OCI-LY1 (cell line): ENCODE measurements around the gene SLC1A2.

Experiments
- H2AFZ ChIP-seq: fragments of 200-600 bp; sonication (generic), shearing (Covaris generic); 2 replicates; pipeline ENCODE4 v1.6.0; 2014; ENCODE audit warnings: antibody characterized with exemption, mild to moderate bottlenecking, low read length
- H3F3A ChIP-seq: fragments of 200-600 bp; sonication (generic), shearing (Covaris generic); 2 replicates; pipeline ENCODE4 v1.6.0; 2014; ENCODE audit warnings: mild to moderate bottlenecking, antibody characterized with exemption, low read length, moderate library complexity; ENCODE audit not compliant: insufficient read depth
- H3K27ac ChIP-seq: fragments of 200-600 bp; sonication (generic); 2 replicates; pipeline ENCODE4 v1.5.1; 2014; ENCODE audit warnings: low read length, mixed run types, mild to moderate bottlenecking, low read depth; ENCODE audit not compliant: poor library complexity, severe bottlenecking
- H3K27me3 ChIP-seq: fragments of 200-600 bp; sonication (generic); 2 replicates; pipeline ENCODE4 v1.6.0; 2014; ENCODE audit warnings: antibody characterized with exemption, mild to moderate bottlenecking, low read length, moderate library complexity; ENCODE audit not compliant: insufficient read depth
- H3K36me3 ChIP-seq: fragments of 200-600 bp; sonication (generic); 2 replicates; pipeline ENCODE4 v1.6.1; 2014; ENCODE audit warnings: mild to moderate bottlenecking, antibody characterized with exemption, low read length, moderate library complexity, mixed read lengths; ENCODE audit not compliant: insufficient read depth
- H3K4me1 ChIP-seq: fragments of 200-600 bp; sonication (generic); 2 replicates; pipeline ENCODE4 v1.5.1; 2014; ENCODE audit warnings: mild to moderate bottlenecking, low read length, moderate library complexity; ENCODE audit not compliant: insufficient read depth, severe bottlenecking
- H3K4me2 ChIP-seq: fragments of 200-600 bp; sonication (generic), shearing (Covaris generic); 2 replicates; pipeline ENCODE4 v1.6.1; 2014; ENCODE audit warnings: low read length
- H3K4me3 ChIP-seq: fragments of 200-600 bp; sonication (generic); 2 replicates; pipeline ENCODE4 v1.5.1; 2014; ENCODE audit warnings: low read length, low read depth, mild to moderate bottlenecking, mixed read lengths; ENCODE audit not compliant: poor library complexity, severe bottlenecking
- H3K79me2 ChIP-seq: fragments of 200-600 bp; shearing (Covaris generic); 2 replicates; pipeline ENCODE4 v1.6.1; 2016; ENCODE audit warnings: mixed run types, low read length, mixed read lengths; ENCODE audit not compliant: insufficient read depth
- H3K9ac ChIP-seq: fragments of 200-600 bp; sonication (generic), shearing (Covaris generic); 2 replicates; pipeline ENCODE4 v1.6.1; 2014; ENCODE audit warnings: mild to moderate bottlenecking, low read length, mixed read lengths
- H3K9me2 ChIP-seq: fragments of 200-600 bp; sonication (generic), shearing (Covaris generic); 2 replicates; pipeline ENCODE4 v1.6.1; 2014; ENCODE audit warnings: low read depth, mild to moderate bottlenecking, low read length, mixed read lengths
- H3K9me3 ChIP-seq: fragments of 200-600 bp; shearing (Covaris generic); 2 replicates; pipeline ENCODE4 v1.6.1; 2014; ENCODE audit warnings: low read length, mixed read lengths
- H4K20me1 ChIP-seq: fragments of 200-600 bp; sonication (generic), shearing (Covaris generic); 2 replicates; pipeline ENCODE4 v1.6.0; 2016; ENCODE audit warnings: mild to moderate bottlenecking, low read length; ENCODE audit not compliant: insufficient read depth
- EZH2 ChIP-seq: fragments of 200-600 bp; sonication (generic), shearing (Covaris generic); IDR thresholded peaks from 2 replicates; pipeline ENCODE4 v1.8.0; 2017; ENCODE audit warnings: borderline replicate concordance, mixed run types, mild to moderate bottlenecking, antibody characterized with exemption, low read length, moderate library complexity, mixed read lengths
- TF ChIP-seq, protein P1 (sequence below): fragments of 200-600 bp; sonication (generic), shearing (Covaris generic); IDR thresholded peaks from 2 replicates; pipeline ENCODE4 v1.5.1; 2017; ENCODE audit warnings: mild to moderate bottlenecking, antibody characterized with exemption, low read length, moderate library complexity, mixed read lengths

SLC1A2 gene

GRCh38 chr11:35257281-35257680 is 162.1 kb downstream of the SLC1A2 start:
- Histone ChIP-seq H3K27me3 (no peaks in the 10 kb centered on the region), H3K27ac (no peak overlapping the region), H3K4me3 (no peak overlapping the region), H3F3A (no peaks in the 10 kb centered on the region), H3K79me2 (no peaks in the 10 kb centered on the region), H3K36me3 (no peaks in the 10 kb centered on the region), H3K4me1 (no peaks in the 10 kb centered on the region), H3K9ac (no peak overlapping the region), H3K4me2 (no peak overlapping the region), H3K9me3 (no peaks in the 10 kb centered on the region), H3K9me2 (no peaks in the 10 kb centered on the region), H4K20me1 (no peaks in the 10 kb centered on the region), H2AFZ (no peak overlapping the region)
- TF ChIP-seq, protein P1, sequence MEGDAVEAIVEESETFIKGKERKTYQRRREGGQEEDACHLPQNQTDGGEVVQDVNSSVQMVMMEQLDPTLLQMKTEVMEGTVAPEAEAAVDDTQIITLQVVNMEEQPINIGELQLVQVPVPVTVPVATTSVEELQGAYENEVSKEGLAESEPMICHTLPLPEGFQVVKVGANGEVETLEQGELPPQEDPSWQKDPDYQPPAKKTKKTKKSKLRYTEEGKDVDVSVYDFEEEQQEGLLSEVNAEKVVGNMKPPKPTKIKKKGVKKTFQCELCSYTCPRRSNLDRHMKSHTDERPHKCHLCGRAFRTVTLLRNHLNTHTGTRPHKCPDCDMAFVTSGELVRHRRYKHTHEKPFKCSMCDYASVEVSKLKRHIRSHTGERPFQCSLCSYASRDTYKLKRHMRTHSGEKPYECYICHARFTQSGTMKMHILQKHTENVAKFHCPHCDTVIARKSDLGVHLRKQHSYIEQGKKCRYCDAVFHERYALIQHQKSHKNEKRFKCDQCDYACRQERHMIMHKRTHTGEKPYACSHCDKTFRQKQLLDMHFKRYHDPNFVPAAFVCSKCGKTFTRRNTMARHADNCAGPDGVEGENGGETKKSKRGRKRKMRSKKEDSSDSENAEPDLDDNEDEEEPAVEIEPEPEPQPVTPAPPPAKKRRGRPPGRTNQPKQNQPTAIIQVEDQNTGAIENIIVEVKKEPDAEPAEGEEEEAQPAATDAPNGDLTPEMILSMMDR, result no peak
- no peak for TF ChIP-seq EZH2

- H3K36me3 ChIP-seq, result no peaks in the 10 kb centered on the region
- no peak overlapping the region for H3K9ac ChIP-seq
- no peaks in the 10 kb centered on the region for H4K20me1 ChIP-seq
- H3F3A ChIP-seq, result no peaks in the 10 kb centered on the region
- TF ChIP-seq, protein P1, result no peak
- TF ChIP-seq EZH2, result no peak
- H3K4me2 ChIP-seq, result no peak overlapping the region
- H2AFZ ChIP-seq, result no peak overlapping the region
- H3K27me3 ChIP-seq, result no peaks in the 10 kb centered on the region
- H3K79me2 ChIP-seq, result no peaks in the 10 kb centered on the region
- H3K27ac ChIP-seq, result no peak overlapping the region
- no peaks in the 10 kb centered on the region for H3K9me3 ChIP-seq
- H3K9me2 ChIP-seq, result no peaks in the 10 kb centered on the region
- no peaks in the 10 kb centered on the region for H3K4me1 ChIP-seq
- H3K4me3 ChIP-seq, result no peak overlapping the region
Measured at GRCh38 chr11:35256296-35256695, 163.1 kb downstream of the SLC1A2 start.

GRCh38 chr11:35255514-35255913 is 163.8 kb downstream of the SLC1A2 start:
- no peak overlapping the region for H3K27ac ChIP-seq
- no peaks in the 10 kb centered on the region for H4K20me1 ChIP-seq
- no peak overlapping the region for H3K4me3 ChIP-seq
- no peaks in the 10 kb centered on the region for H3F3A ChIP-seq
- H3K9me2 ChIP-seq, result no peaks in the 10 kb centered on the region
- no peaks in the 10 kb centered on the region for H3K36me3 ChIP-seq
- H3K9ac ChIP-seq, result no peak overlapping the region
- no peaks in the 10 kb centered on the region for H3K27me3 ChIP-seq
- no peak for TF ChIP-seq EZH2
- TF ChIP-seq, protein P1, result no peak
- no peaks in the 10 kb centered on the region for H3K79me2 ChIP-seq
- H3K4me1 ChIP-seq, result no peaks in the 10 kb centered on the region
- no peak overlapping the region for H2AFZ ChIP-seq
- H3K4me2 ChIP-seq, result no peak overlapping the region
- no peaks in the 10 kb centered on the region for H3K9me3 ChIP-seq
